Peyer's patch (tissue), 4 donors: ENCODE measurements around the gene SIPA1L3.

Experiments used
- POLR2A ChIP-seq, 2 donors: fragments of 450-650 bp; IDR thresholded peaks; one replicate each; pipeline ENCODE4 v1.5.1; 2017; ENCODE audit warnings: antibody characterized with exemption in 2 of 2, mild to moderate bottlenecking in 2 of 2, moderate library complexity in 2 of 2
- TF ChIP-seq, protein P1 (sequence below), 6 experiments: fragments of 450-650 bp in 4 of 6; fragments of 200-600 bp in 2 of 6; sonication (generic) in 1 of 6; IDR thresholded peaks; one replicate each; pipeline ENCODE4 v1.5.1; 2017 to 2019; ENCODE audit warnings: antibody characterized with exemption in 6 of 6, mild to moderate bottlenecking in 3 of 6, moderate library complexity in 1 of 6

DNA sequence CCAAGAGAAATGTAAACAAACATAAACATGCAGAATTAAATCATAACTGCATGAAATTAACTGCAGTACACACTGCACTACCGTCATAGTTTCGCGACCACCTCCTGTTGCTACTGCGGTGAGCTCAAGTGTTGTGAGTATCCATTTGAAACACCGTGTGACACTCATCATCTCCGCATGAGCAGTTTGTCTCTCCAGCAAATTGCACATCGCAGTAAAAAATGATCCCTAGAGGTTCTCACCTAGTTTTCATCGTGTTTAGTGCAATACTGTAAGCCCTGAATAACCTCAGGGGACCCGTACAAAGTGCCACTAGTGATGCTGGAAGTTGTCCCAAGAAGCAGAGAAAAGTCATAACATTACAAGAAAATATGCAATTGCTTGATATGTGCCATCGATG is 169.3 kb downstream of the SIPA1L3 start:
- no peak for TF ChIP-seq POLR2A (IDR thresholded peaks at IDR 0.05)
- TF ChIP-seq, protein P1, sequence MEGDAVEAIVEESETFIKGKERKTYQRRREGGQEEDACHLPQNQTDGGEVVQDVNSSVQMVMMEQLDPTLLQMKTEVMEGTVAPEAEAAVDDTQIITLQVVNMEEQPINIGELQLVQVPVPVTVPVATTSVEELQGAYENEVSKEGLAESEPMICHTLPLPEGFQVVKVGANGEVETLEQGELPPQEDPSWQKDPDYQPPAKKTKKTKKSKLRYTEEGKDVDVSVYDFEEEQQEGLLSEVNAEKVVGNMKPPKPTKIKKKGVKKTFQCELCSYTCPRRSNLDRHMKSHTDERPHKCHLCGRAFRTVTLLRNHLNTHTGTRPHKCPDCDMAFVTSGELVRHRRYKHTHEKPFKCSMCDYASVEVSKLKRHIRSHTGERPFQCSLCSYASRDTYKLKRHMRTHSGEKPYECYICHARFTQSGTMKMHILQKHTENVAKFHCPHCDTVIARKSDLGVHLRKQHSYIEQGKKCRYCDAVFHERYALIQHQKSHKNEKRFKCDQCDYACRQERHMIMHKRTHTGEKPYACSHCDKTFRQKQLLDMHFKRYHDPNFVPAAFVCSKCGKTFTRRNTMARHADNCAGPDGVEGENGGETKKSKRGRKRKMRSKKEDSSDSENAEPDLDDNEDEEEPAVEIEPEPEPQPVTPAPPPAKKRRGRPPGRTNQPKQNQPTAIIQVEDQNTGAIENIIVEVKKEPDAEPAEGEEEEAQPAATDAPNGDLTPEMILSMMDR (IDR thresholded peaks at IDR 0.05) = no peak
